ENCODE data around the gene TLCD1. TPM values are rescaled to one million over a fixed set of nuclear protein-coding genes. Genes with fewer than 3 reads are reported as not detected.

TLCD1 gene
- total RNA-seq, 1 experiment from 2014 or later: 7.1 TPM

DNA sequence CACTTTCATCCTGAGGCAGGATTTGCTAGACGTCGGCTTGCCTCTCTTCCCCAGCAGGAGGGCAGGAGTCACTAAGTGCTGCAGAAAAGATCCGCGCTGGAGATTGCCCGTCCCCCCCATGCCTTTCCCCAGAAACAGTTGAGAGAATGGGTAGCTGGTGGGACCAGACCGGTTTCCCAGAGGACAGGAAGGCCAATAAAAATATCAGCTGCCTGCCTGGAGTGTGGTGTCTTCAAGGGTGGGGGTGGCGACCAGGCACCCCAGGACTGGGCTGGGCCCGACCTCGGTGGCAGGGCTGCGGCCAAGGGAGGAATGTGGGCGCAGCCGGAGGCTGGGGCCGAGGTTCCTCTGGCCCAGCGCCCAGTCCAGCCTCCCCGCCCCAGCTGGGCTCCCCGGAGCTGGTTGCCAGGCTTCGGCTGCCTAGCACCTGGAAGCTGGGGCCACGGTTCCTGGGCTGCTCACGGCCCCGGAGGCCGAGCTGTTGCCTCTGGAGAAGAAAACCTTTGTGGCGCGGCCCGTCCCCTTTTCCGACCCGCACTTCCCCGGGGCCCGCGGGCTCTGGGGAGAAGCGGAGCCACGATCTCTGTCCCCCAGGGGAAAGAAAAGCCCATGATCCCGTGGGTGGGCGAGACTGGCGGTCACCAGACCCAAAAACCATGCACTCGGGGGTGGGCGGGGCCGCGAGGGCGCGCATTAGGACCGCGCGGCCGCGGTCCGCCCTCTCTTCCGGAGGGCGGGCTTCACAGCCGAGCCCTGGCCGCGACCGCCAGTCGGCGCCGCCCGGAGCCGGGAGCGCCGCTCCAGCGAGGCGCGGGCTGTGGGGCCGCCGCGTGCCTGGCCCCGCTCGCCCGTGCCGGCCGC, 17.4 kb upstream of the TLCD1 start, which contains the start of gene TRAF4:
Gene TRAF4, plus strand, starts transcription at position 769 of the 861 bp plus-strand sequence. CDS start 102 bp downstream, outside the sequence.
- no peaks in the 10 kb centered on the region for H3K27me3 ChIP-seq (ENCODE audit: low read length)
- H3K27ac ChIP-seq (ENCODE audit: low read length): peak within 1 kb of the TSS; percentile 99
- peaks cover 14% of the 10 kb centered on the region for H3K36me3 ChIP-seq (ENCODE audit: low read depth, low read length)
- intact Hi-C loops (cut with micrococcal nuclease): loop anchor here (1.0 kb wide), 1 partner anchor 16 kb away; no protein-coding TSS in a partner anchor
- H4K20me1 ChIP-seq (ENCODE audit: low read length): peaks cover 18% of the 10 kb centered on the region
- H3K4me3 ChIP-seq (ENCODE audit: low read length): peak within 1 kb of the TSS; percentile 89
- peak within 1 kb of the TSS; percentile 82 for H2AFZ ChIP-seq (ENCODE audit: low read length)
- peak; percentile 80 for DNase-seq
- H3K79me2 ChIP-seq (ENCODE audit: low read length): peaks cover 40% of the 10 kb centered on the region
- BruUV-seq (replicated peaks): TSS peak; percentile 38
- TF ChIP-seq EZH2 (IDR thresholded peaks at IDR 0.05; ENCODE audit: low read length, unreplicated experiment) (no peak), EZH2phosphoT487 (IDR thresholded peaks at IDR 0.05; ENCODE audit: borderline replicate concordance, low read length) (no peak)
- TF ChIP-seq, protein P1, sequence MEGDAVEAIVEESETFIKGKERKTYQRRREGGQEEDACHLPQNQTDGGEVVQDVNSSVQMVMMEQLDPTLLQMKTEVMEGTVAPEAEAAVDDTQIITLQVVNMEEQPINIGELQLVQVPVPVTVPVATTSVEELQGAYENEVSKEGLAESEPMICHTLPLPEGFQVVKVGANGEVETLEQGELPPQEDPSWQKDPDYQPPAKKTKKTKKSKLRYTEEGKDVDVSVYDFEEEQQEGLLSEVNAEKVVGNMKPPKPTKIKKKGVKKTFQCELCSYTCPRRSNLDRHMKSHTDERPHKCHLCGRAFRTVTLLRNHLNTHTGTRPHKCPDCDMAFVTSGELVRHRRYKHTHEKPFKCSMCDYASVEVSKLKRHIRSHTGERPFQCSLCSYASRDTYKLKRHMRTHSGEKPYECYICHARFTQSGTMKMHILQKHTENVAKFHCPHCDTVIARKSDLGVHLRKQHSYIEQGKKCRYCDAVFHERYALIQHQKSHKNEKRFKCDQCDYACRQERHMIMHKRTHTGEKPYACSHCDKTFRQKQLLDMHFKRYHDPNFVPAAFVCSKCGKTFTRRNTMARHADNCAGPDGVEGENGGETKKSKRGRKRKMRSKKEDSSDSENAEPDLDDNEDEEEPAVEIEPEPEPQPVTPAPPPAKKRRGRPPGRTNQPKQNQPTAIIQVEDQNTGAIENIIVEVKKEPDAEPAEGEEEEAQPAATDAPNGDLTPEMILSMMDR (conservative IDR thresholded peaks at IDR 0.05; ENCODE audit: low read depth, low read length): no peak
- H3F3A ChIP-seq (ENCODE audit: low read length, unreplicated experiment): no peaks in the 10 kb centered on the region
- peak within 1 kb of the TSS; percentile 99 for H3K4me2 ChIP-seq (ENCODE audit: low read length)
- peak; percentile 59 for ATAC-seq
- H3K9me2 ChIP-seq (replicated peaks; ENCODE audit: low read length): no peaks in the 10 kb centered on the region
- no peaks in the 10 kb centered on the region for H3K9me3 ChIP-seq (ENCODE audit: low read length)
- ChIA-PET POLR2A (ENCODE audit: unreplicated experiment) (interaction anchor here (1.2 to 1.5 kb wide), 2 partner anchors 15 to 16 kb away, joined by 10 to 51 read pairs; partner anchors contain the start of gene NEK8), CTCF (interaction anchor here (0.6 to 1.6 kb wide), 4 partner anchors 15 to 49 kb away, joined by 4 to 14 read pairs (median 10); partner anchors contain the start of genes NEK8 and RPL23A)
- peak within 1 kb of the TSS; percentile 95 for H3K9ac ChIP-seq (ENCODE audit: low read length)
- peaks cover 27% of the 10 kb centered on the region for H3K4me1 ChIP-seq (ENCODE audit: insufficient read depth, low read length)

DNA sequence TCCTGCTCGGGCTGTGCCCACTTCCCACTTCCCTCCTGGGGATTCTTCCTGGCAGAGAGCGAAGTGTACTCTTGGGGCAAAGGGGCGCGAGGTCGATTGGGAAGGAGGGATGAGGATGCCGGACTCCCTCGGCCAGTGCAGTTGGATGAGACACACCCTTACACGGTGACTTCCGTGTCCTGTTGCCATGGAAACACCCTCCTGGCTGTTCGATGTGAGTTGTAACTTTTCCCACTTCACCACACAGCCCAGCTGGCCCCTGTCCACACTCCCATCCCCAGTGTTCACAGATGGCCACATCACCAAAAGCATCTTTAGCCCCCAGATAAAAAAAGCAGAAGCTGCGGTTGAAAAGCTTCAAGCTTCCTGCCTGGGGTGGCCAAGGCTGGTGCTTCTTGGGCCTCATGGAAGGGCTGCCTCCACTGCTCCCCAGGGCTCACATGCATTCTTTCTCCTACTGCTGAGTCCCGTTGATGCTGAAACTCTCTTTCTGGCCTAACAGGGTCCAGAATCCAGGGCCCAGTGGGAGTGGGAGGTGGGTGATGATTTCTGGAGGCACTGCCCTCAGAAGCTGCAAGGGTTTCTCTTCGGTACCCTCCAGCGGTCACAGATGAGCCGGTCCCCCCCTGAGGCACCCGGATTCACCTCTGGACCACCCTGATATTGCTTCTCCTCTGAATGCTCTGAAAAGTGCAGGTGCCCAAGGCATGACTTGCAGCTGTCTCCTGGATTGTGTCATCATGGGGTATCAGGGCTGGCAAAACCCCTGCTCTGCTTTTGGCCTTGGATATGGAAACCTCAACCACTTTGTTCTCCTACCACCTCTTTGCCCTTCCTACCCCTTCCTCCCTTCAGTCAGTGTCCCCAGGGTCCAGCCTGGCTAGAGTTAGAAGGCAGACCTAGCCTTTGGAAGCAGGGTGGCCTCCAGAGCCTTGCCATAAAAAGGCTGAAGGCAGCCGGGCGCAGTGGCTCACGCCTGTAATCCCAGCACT, 15.6 kb upstream of the TLCD1 start:
- TF ChIP-seq EZH2 (IDR thresholded peaks at IDR 0.05; ENCODE audit: low read length, unreplicated experiment) (no peak), EZH2phosphoT487 (IDR thresholded peaks at IDR 0.05; ENCODE audit: borderline replicate concordance, low read length) (no peak)
- TF ChIP-seq, protein P1 (conservative IDR thresholded peaks at IDR 0.05; ENCODE audit: low read depth, low read length): no peak
- H3K9me3 ChIP-seq (ENCODE audit: low read length): no peaks in the 10 kb centered on the region
- H3K27me3 ChIP-seq (ENCODE audit: low read length): no peaks in the 10 kb centered on the region
- ChIA-PET POLR2A (ENCODE audit: unreplicated experiment) (no interaction called here), CTCF (no interaction called here)
- intact Hi-C loops (cut with micrococcal nuclease): no loop called here
- no TSS peak for BruUV-seq (replicated peaks)
- H3K4me2 ChIP-seq (ENCODE audit: low read length): no peak overlapping the region
- no peak for DNase-seq
- H3K4me3 ChIP-seq (ENCODE audit: low read length): no peak overlapping the region
- no peaks in the 10 kb centered on the region for H3K9me2 ChIP-seq (replicated peaks; ENCODE audit: low read length)
- H3K27ac ChIP-seq (ENCODE audit: low read length): no peak overlapping the region
- H3K4me1 ChIP-seq (ENCODE audit: insufficient read depth, low read length): peaks cover 16% of the 10 kb centered on the region
- no peak overlapping the region for H2AFZ ChIP-seq (ENCODE audit: low read length)
- no peak for ATAC-seq
- H3K79me2 ChIP-seq (ENCODE audit: low read length): peaks cover 25% of the 10 kb centered on the region
- no peak overlapping the region for H3K9ac ChIP-seq (ENCODE audit: low read length)
- no peaks in the 10 kb centered on the region for H3K36me3 ChIP-seq (ENCODE audit: low read depth, low read length)
- peaks cover 13% of the 10 kb centered on the region; the same call in 1 of the 2 replicates for H4K20me1 ChIP-seq (ENCODE audit: low read length)
- no peaks in the 10 kb centered on the region for H3F3A ChIP-seq (ENCODE audit: low read length, unreplicated experiment)

Data from PC-3 (cell line).